Heart left ventricle (tissue), 13 donors: ENCODE results near the gene PHF14.

Experiments
- POLR2A ChIP-seq, 2 donors: fragments of 450-650 bp; IDR thresholded peaks; one replicate each; pipeline ENCODE4 v1.6.1; 2017; ENCODE audit warnings: antibody characterized with exemption in 2 of 2, mild to moderate bottlenecking in 2 of 2, moderate library complexity in 2 of 2
- TF ChIP-seq, protein P1 (sequence below), 12 donors: fragments of 200-600 bp; sonication (generic) in 4 of 12; IDR thresholded peaks; one replicate each; pipeline versions ENCODE4 v1.5.0 to v1.8.0; 2018 to 2022; ENCODE audit warnings: antibody characterized with exemption in 12 of 12, mild to moderate bottlenecking in 5 of 12
- donor health status: ischemic (EF 13 %, LVEDD 7.1; RV severe dilation, severe dysfunction).
- donor health status: DM: no; HTN: yes; CAD: no.
- donor health status: DM: no; HTN: no; CAD: no.
- donor health status: ischemic (EF 25% LVEDD 6.9; RV normal size, moderate dysfunction).
- donor health status: ischemic (EF 25% LVEDD 5.7; RV mildly dilated, moderate dysfunction).
- donor health status: ischemic (EF 35%, LVEDD 5.7; RV mildly dilated, moderate dysfunction).
- donor health status: nonischemic (EF 11% LVEDD 7.7; RV severe dilation, severe dysfunction).
- donor health status: DM: yes; HTN: yes; CAD: no.
- donor health status: PGD.
- donor health status: ischemic (EF 29% LVEDD 5.4; RV normal size, mild dysfunction).
- donor health status: nonischemic (EF 23%, LVEDD 6.1; RV moderate dilation, normal function).

DNA sequence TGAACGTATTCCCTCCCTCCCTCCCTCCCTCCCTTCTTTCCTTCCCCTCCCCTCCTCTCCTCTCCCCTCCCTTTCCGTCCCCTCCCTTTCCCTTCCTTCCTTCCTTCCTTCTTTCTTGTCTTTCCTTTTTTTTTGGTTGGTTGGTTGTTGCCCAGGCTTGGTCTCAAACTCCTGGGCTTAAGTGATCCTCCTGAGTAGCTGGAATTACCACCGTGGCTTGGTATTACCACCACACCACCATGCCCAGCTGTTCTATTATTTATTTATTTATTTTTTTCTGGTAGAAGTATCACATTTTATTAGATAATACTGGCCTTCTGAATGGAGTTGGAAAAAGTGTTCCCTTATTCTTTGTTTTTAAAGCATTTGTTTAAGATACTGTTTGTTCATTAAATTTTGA lies 95.9 kb downstream of the PHF14 start:
- no peak for TF ChIP-seq POLR2A (IDR thresholded peaks at IDR 0.05)
- TF ChIP-seq, protein P1, sequence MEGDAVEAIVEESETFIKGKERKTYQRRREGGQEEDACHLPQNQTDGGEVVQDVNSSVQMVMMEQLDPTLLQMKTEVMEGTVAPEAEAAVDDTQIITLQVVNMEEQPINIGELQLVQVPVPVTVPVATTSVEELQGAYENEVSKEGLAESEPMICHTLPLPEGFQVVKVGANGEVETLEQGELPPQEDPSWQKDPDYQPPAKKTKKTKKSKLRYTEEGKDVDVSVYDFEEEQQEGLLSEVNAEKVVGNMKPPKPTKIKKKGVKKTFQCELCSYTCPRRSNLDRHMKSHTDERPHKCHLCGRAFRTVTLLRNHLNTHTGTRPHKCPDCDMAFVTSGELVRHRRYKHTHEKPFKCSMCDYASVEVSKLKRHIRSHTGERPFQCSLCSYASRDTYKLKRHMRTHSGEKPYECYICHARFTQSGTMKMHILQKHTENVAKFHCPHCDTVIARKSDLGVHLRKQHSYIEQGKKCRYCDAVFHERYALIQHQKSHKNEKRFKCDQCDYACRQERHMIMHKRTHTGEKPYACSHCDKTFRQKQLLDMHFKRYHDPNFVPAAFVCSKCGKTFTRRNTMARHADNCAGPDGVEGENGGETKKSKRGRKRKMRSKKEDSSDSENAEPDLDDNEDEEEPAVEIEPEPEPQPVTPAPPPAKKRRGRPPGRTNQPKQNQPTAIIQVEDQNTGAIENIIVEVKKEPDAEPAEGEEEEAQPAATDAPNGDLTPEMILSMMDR (IDR thresholded peaks at IDR 0.05) = no peak
